AML-193 (cell line): Measurements from ENCODE around the gene RAX2.
"Not testable (repeated sequence)": the region's sequence is repeated elsewhere in the genome, so short reads cannot be mapped to it uniquely, and the experiment has no call there.

Experiments
- DNase-seq, 2 experiments: peaks; one replicate each; lab custom pipeline; 2025; lab: John Stamatoyannopoulos, UW

The RAX2 gene

GRCh38 chr19:3778104-3778867 lies 6.3 kb upstream of the RAX2 start:
- no peak for DNase-seq

- DNase-seq = no peak
These were observed 4.5 kb upstream of the RAX2 start for GRCh38 chr19:3776479-3777040.

- no peak for DNase-seq
These were observed 3.8 kb upstream of the RAX2 start for GRCh38 chr19:3775831-3776230.

- no peak for DNase-seq
These were observed 3.3 kb upstream of the RAX2 start for GRCh38 chr19:3775374-3775711.

GRCh38 chr19:3774621-3775373 lies 2.8 kb upstream of the RAX2 start:
- DNase-seq = no peak

GRCh38 chr19:3773814-3774515 lies 1.9 kb upstream of the RAX2 start:
- no peak for DNase-seq

GRCh38 chr19:3771000-3771905 lies 775 bp downstream of the RAX2 start:
- DNase-seq = no peak

GRCh38 chr19:3770136-3770999 lies 1.7 kb downstream of the RAX2 start:
- DNase-seq = no peak

- DNase-seq = no peak
These were observed 2.5 kb downstream of the RAX2 start for GRCh38 chr19:3769494-3769893.

GRCh38 chr19:3768748-3769099 lies 3.3 kb downstream of the RAX2 start:
- no peak for DNase-seq

GRCh38 chr19:3768015-3768747 lies 3.8 kb downstream of the RAX2 start:
- DNase-seq = no peak

- DNase-seq = no peak
These were observed 5.0 kb downstream of the RAX2 start for GRCh38 chr19:3767050-3767449.

- DNase-seq = no peak
These were observed 5.5 kb downstream of the RAX2 start for GRCh38 chr19:3766520-3766919.

- DNase-seq = not testable (repeated sequence)
These were observed 6.3 kb downstream of the RAX2 start for GRCh38 chr19:3765757-3766156.

GRCh38 chr19:3765121-3765520 lies 6.9 kb downstream of the RAX2 start:
- DNase-seq = no peak

GRCh38 chr19:3762501-3763459 lies 9.2 kb downstream of the RAX2 start, which contains the start of gene MRPL54:
Gene MRPL54 (plus strand): TSS chr19:3762682. CDS start chr19:3762701, 19 bp downstream.
- peak; percentile 98 to 99 for DNase-seq

- no peak for DNase-seq
These were observed 9.9 kb downstream of the RAX2 start for GRCh38 chr19:3762130-3762473.

- DNase-seq = peak; percentile 64 to 66
These were observed 10.5 kb downstream of the RAX2 start, which contains the start of gene APBA3 for GRCh38 chr19:3761382-3762129. Gene APBA3 (minus strand): TSS chr19:3761692. CDS start chr19:3760264, 1,428 bp downstream.
